AG10803 (cell line): ENCODE results near the gene FXR2.
A peak's percentile ranks its signal among the peaks of the same experiment; 100 is the strongest.

Source experiments
- DNase-seq: peaks from one replicate; pipeline ENCODE4 v3.0.0; 2010; ENCODE audit warnings: low read depth
- H3K4me3 ChIP-seq: 2 replicates; pipeline ENCODE4 v1.5.1; 2011; ENCODE audit warnings: mild to moderate bottlenecking, low read length, control low read depth
- TF ChIP-seq, protein P1 (sequence below): conservative IDR thresholded peaks from 2 replicates; pipeline ENCODE4 v1.5.1; 2011; ENCODE audit warnings: mild to moderate bottlenecking, low read length, control low read depth, inconsistent platforms

FXR2 gene

GRCh38 chr17:7553356-7553755, 61.3 kb downstream of the FXR2 start:
- no peak for DNase-seq
- TF ChIP-seq, protein P1, sequence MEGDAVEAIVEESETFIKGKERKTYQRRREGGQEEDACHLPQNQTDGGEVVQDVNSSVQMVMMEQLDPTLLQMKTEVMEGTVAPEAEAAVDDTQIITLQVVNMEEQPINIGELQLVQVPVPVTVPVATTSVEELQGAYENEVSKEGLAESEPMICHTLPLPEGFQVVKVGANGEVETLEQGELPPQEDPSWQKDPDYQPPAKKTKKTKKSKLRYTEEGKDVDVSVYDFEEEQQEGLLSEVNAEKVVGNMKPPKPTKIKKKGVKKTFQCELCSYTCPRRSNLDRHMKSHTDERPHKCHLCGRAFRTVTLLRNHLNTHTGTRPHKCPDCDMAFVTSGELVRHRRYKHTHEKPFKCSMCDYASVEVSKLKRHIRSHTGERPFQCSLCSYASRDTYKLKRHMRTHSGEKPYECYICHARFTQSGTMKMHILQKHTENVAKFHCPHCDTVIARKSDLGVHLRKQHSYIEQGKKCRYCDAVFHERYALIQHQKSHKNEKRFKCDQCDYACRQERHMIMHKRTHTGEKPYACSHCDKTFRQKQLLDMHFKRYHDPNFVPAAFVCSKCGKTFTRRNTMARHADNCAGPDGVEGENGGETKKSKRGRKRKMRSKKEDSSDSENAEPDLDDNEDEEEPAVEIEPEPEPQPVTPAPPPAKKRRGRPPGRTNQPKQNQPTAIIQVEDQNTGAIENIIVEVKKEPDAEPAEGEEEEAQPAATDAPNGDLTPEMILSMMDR, result no peak
- no peak overlapping the region for H3K4me3 ChIP-seq

- TF ChIP-seq, protein P1, result no peak
- no peak for DNase-seq
- no peak overlapping the region for H3K4me3 ChIP-seq
Observed at GRCh38 chr17:7552621-7553051, 62.1 kb downstream of the FXR2 start.

GRCh38 chr17:7551396-7551795, 63.3 kb downstream of the FXR2 start:
- no peak for DNase-seq

DNA sequence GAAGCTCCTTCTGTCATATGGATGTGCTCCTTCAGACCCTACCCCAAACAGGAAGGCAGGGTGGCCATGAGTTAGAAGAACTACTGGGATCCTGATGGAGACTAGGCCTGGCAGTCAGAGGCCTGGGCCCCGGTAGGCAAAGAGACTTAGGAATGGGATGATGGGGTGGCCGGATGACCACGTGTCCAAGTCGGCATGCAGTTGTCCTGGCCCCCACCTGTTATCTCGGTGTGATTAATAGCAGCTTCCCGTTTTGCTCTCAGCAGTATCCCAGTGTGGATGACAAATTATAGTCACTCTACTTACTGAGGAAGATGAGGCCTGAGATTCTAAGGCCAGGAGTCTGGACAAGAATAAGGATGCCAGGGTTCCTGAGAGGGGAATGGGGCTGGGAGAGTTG, 64.4 kb downstream of the FXR2 start:
- TF ChIP-seq, protein P1, result no peak
- no peak for DNase-seq
- H3K4me3 ChIP-seq, result no peak overlapping the region

More at GRCh38 chr17:7551396-7551795, 63.3 kb downstream of the FXR2 start:
- H3K4me3 ChIP-seq, result no peak overlapping the region
- TF ChIP-seq, protein P1, result no peak

DNA sequence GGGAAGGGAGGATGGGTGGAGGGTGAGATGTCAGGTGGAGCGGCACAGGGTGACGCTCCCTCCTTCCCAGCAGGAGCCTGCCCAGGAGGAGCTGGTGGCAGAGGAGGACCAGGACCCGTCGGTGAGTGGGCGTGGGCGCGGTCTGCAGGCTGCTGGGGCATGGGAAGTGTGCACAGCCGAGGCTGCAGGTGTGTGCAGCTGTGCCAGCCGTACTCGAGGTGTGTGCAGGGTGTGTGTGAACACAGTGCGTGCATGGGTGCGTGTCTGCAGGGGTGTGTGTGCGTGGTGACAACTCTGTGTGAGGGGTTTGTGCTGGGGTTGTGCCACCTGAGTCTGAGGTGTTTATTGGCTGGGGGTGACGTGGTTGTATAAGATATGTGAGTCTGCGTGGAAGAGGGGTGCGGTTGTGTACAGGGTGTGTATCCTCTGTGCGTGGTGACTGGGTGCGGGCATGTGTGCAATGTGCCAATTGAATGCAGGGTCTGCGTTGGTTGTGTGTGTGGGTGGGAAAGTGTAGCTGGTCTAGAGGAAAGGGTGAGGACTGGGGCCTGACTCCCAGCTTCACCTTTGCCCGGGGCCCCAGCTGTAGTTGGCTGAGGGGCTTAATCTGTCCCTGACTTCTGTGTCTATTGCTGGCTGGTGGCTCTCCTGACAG, 65.2 kb downstream of the FXR2 start:
- TF ChIP-seq, protein P1, result no peak
- H3K4me3 ChIP-seq, result peak overlapping the region; percentile 74
- no peak for DNase-seq

DNA sequence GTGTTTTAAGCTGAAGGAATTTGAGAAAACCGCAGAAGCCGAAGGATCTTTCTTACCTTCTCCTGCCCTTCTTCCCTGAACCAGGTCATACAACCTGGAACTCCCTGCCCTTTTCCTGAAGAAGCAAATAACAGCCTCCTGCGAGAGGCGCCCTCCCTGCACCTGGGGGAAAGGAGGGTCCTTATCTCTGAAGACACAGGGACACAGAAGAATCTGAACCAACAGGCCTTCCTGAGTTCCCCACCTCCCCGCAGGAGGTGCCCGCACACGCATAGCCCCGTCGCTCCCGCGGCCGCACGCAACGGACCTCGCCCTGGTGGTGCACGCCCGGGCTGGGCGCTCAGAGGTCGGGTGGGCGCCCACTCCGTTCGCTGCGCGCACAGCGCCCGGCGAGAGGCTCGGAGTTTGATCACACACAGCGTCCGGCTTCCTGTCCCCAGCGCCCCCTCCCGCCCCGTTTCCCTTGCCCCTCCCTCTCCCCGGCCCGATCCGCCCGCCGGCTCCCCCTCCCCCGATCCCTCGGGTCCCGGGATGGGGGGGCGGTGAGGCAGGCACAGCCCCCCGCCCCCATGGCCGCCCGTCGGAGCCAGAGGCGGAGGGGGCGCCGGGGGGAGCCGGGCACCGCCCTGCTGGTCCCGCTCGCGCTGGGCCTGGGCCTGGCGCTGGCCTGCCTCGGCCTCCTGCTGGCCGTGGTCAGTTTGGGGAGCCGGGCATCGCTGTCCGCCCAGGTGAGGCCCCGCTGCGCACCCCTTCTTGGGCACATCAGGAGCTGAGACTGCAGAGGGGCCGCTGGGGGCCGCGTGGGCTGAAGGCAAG, 65.9 kb downstream of the FXR2 start, which contains the start of gene TNFSF12:
TSS of gene TNFSF12 (plus strand) at position 474 of the 816 bp plus-strand sequence. CDS start at position 570, 96 bp downstream.
- peak within 1 kb of the TSS; percentile 74 for H3K4me3 ChIP-seq
- DNase-seq, result peak; percentile 28
- TF ChIP-seq, protein P1, result no peak; the same call in 1 of the 2 replicates
